GM12865 (cell line): Measurements from ENCODE around the gene EFNB2.

ENCODE experiments used
- DNase-seq: peaks from one replicate; pipeline ENCODE4 v3.0.0; 2010; ENCODE audit warnings: low read depth
- H3K4me3 ChIP-seq: 2 replicates; pipeline ENCODE4 v1.5.1; 2011; ENCODE audit warnings: mild to moderate bottlenecking, low read depth, low read length, control low read depth
- CTCF ChIP-seq: IDR thresholded peaks from 2 replicates; pipeline ENCODE4 v1.5.1; 2011; ENCODE audit warnings: low read length, control low read depth, low read depth, inconsistent platforms; ENCODE audit not compliant: insufficient read depth; ENCODE audit errors: missing control alignments

The EFNB2 gene

GRCh38 chr13:106455190-106455589, 80.3 kb downstream of the EFNB2 start:
- TF ChIP-seq CTCF = no peak
- DNase-seq = no peak

GRCh38 chr13:106453101-106453500, 82.4 kb downstream of the EFNB2 start:
- H3K4me3 ChIP-seq = no peak overlapping the region
- no peak for DNase-seq
- no peak for TF ChIP-seq CTCF

More at GRCh38 chr13:106455190-106455589, 80.3 kb downstream of the EFNB2 start:
- H3K4me3 ChIP-seq = no peak overlapping the region

- TF ChIP-seq CTCF = no peak
- DNase-seq = no peak
- H3K4me3 ChIP-seq = no peak overlapping the region
Measured at GRCh38 chr13:106450991-106451390, 84.5 kb downstream of the EFNB2 start.

GRCh38 chr13:106449096-106449495, 86.4 kb downstream of the EFNB2 start:
- no peak for DNase-seq
- TF ChIP-seq CTCF = no peak
- no peak overlapping the region for H3K4me3 ChIP-seq

GRCh38 chr13:106445996-106446395, 89.5 kb downstream of the EFNB2 start:
- H3K4me3 ChIP-seq = no peak overlapping the region
- DNase-seq = no peak
- TF ChIP-seq CTCF = no peak

GRCh38 chr13:106443607-106444322, 91.7 kb downstream of the EFNB2 start:
- no peak for DNase-seq
- H3K4me3 ChIP-seq = no peak overlapping the region
- no peak for TF ChIP-seq CTCF

- TF ChIP-seq CTCF = no peak
- DNase-seq = no peak
- no peak overlapping the region for H3K4me3 ChIP-seq
Measured at GRCh38 chr13:106440866-106441265, 94.6 kb downstream of the EFNB2 start.
